ENCODE results near the gene CDC16. TPM values are rescaled to one million over a fixed set of nuclear protein-coding genes. Genes with fewer than 3 reads are reported as not detected.

CDC16 gene
- total and polyA plus RNA-seq, 9 of the 15 experiments (the other 6 are each of a cell fraction or from before 2014, with no cell fraction given), result 23.2 to 102 (median 51.6) TPM

GRCh38 chr13:114234645-114235421 lies at the start of gene CDC16 (continued):
- TF ChIP-seq, protein P1, sequence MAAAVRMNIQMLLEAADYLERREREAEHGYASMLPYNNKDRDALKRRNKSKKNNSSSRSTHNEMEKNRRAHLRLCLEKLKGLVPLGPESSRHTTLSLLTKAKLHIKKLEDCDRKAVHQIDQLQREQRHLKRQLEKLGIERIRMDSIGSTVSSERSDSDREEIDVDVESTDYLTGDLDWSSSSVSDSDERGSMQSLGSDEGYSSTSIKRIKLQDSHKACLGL (CRISPR knock-in tag; IDR thresholded peaks at IDR 0.05; ENCODE audit: borderline replicate concordance, poor library complexity, severe bottlenecking), result no peak
- TF ChIP-seq FOXM1 (IDR thresholded peaks at IDR 0.05; ENCODE audit: low read depth) (peak; percentile 38; the same call in 1 of the 2 replicates), FOXM1 (CRISPR knock-in tag; IDR thresholded peaks at IDR 0.05; ENCODE audit: low read depth) (no peak), TCF7 (IDR thresholded peaks at IDR 0.05; ENCODE audit: borderline replicate concordance) (no peak), ZNF239 (CRISPR knock-in tag; IDR thresholded peaks at IDR 0.05) (no peak), BDP1 (IDR thresholded peaks at IDR 0.05; ENCODE audit: insufficient read depth, insufficient read length) (no peak), SNRNP70 (optimal IDR thresholded peaks at IDR 0.05; ENCODE audit: low read depth, low read length) (no peak), ZNF41 (CRISPR knock-in tag; conservative IDR thresholded peaks at IDR 0.05) (no peak), EWSR1 (IDR thresholded peaks at IDR 0.05; ENCODE audit: borderline replicate concordance, low read depth, partially characterized antibody) (no peak), MCM7 (IDR thresholded peaks at IDR 0.05) (no peak), ZNF146 (CRISPR knock-in tag; IDR thresholded peaks at IDR 0.05; ENCODE audit: unreplicated experiment) (no peak), KLF10 (CRISPR knock-in tag; IDR thresholded peaks at IDR 0.05) (no peak), WHSC1 (IDR thresholded peaks at IDR 0.05; ENCODE audit: low read length) (no peak), EHMT2 (IDR thresholded peaks at IDR 0.05) (peak; percentile 85), HOXB6 (CRISPR knock-in tag; IDR thresholded peaks at IDR 0.05; ENCODE audit: borderline replicate concordance) (no peak), ELK3 (CRISPR knock-in tag; IDR thresholded peaks at IDR 0.05) (no peak), ZNF3 (CRISPR knock-in tag; IDR thresholded peaks at IDR 0.05) (no peak), TSC22D4 (tag; IDR thresholded peaks at IDR 0.05) (no peak), MXI1 (IDR thresholded peaks at IDR 0.05; ENCODE audit: low read depth, low read length) (no peak), BCLAF1 (IDR thresholded peaks at IDR 0.05; ENCODE audit: borderline replicate concordance in 1 of 2, control insufficient read depth in 1 of 2, low read depth in 2 of 2, low read length in 1 of 2) (0 out of 4 replicates have a peak, but pooled peaks of 1 of the 2 experiments have one; percentile 64), NRF1 (conservative IDR thresholded peaks at IDR 0.05 in 1 of 2, IDR thresholded peaks at IDR 0.05 in 1 of 2) (no peak), KHSRP (IDR thresholded peaks at IDR 0.05) (no peak)
- TF ChIP-seq, protein P2, sequence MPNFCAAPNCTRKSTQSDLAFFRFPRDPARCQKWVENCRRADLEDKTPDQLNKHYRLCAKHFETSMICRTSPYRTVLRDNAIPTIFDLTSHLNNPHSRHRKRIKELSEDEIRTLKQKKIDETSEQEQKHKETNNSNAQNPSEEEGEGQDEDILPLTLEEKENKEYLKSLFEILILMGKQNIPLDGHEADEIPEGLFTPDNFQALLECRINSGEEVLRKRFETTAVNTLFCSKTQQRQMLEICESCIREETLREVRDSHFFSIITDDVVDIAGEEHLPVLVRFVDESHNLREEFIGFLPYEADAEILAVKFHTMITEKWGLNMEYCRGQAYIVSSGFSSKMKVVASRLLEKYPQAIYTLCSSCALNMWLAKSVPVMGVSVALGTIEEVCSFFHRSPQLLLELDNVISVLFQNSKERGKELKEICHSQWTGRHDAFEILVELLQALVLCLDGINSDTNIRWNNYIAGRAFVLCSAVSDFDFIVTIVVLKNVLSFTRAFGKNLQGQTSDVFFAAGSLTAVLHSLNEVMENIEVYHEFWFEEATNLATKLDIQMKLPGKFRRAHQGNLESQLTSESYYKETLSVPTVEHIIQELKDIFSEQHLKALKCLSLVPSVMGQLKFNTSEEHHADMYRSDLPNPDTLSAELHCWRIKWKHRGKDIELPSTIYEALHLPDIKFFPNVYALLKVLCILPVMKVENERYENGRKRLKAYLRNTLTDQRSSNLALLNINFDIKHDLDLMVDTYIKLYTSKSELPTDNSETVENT (CRISPR knock-in tag; IDR thresholded peaks at IDR 0.05), result 0 out of 2 replicates have a peak, but pooled peaks have one; percentile 29
